NCI-H146 treated with DMSO at 0.1 percent for 48 hours (cell line): ENCODE measurements around the gene MKNK1.

Experiments used
- DNase-seq: peaks from one replicate; lab custom pipeline; 2025; ENCODE audit not compliant: unreplicated experiment; lab: John Stamatoyannopoulos, UW

MKNK1 gene

DNA sequence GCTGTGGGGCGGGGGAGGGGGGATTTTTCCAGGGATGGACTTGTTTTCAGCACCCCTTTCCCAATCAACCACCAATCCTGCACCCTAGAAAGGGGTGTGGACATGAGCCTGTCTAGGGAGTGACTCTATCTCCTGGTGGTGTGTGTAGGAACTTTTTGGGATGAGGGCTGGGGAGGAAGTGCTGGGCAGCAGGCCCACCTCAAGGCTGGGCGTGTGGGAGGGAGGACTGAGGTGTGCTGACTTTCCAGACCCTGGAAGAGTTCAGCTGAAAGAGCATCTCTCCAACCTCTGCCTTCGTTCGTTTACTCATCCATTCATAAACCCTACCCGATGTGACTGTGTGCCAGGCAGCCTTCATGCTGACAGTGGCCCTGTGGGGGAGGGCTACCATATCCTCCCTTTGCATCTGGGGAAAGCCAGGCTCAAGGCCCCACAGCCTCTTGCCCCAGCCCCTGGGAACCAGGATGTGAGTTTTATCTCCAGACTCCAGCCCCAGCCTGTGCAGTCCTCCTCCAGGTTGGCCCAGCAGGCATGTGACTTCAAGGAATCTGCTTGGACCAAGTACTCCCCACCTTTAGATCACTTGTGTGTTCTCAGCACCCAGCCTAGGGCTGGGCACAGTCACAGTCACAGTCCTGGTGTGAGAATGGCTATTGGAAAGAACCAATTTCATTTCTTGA is 59.4 kb downstream of the MKNK1 start:
- no peak for DNase-seq

DNA sequence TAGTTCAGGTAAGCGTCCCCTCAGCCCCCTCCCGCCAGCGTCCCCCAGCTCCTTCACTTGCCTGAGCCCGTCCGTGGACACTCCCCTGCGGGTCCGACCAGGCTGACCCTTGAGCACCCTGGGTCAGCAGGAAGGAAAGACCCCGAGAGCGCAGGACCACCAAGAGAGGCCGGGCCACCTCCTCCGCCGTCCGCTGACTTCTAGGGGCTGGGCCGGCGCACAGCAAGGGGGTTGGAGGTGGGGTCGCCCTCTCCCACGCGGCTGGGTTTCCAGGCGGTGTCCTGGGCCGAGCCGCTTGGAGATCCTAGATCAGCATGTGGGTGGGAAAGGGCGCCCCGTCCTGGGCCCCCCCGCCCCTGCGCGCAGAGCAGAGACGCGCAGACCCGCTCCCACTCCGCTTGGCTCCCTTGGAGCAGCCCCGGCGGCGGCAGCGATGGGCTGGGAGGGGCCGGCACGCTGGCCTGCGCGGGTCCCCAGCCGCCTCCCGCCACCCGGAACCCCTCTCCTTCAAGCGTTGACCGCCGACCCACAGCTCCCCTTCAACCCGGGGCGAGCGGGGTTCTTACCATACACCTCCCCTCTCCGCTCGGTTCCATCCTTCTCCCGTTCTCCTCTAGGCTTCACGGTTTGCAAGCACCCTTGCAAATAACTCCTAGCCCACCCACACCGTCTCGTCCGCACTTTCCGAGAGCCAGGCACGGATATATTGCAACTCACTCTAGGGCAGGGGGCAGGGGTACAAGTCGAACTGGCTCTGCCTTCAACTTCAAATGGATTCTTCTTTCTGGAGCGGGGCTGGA is 60.1 kb downstream of the MKNK1 start:
- DNase-seq = no peak

DNA sequence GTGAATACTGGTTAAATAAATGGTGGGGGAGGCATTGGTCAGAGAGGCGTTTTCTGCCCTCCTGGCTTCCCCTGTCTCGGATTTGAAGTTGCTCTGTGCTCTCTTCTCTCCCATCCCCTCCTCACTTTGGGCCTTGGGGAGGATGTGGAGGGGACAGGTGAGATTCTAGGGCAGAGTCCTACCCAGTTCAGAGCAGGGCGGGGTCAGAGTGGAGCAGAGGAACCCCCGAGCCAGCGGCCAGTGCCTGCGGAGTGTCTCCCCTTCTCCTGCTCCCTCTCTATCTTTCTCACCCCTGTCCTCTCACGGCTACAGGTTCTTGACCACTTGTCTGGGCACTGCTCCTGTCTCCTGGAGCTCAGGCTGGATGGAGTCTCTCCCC is 60.7 kb downstream of the MKNK1 start:
- no peak for DNase-seq

DNA sequence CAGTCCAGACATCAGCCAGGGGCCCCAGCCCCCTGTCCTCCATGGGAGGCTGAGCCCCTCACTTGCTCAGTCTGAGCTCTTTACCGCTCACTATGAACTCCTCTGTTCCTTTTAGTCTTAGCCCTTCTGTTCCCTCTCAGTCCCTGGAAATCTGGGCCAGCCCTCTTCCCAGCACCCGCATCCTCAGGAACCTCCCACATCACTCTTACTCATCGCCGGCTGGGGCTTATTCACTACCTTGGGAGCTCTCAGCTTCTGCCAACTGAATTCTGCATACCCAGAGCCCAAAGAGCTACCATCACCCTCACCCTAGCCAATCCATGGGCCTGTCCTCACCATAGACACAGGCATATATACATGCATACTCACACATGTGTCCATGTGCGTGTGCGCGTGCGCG is 64.1 kb downstream of the MKNK1 start:
- no peak for DNase-seq

DNA sequence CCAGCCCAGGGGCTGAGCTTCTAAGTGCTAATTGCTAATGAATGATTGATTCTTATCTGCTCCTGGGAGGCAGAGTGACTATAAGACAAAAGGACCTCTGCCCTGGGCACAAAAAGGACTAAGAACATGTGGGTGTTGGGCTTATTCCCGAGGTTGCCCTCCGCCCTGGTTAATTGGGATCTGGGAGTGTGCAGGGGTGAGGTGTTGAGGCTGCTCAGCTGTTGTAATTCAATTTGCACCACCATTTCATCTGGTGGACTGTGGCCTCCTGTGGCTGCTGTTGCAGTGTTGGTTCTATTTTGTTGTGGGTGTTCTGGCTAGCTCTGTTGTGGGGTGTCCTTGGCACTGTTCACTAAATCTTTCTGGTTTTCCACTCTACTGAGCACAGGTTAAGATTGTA is 65.9 kb downstream of the MKNK1 start:
- no peak for DNase-seq

DNA sequence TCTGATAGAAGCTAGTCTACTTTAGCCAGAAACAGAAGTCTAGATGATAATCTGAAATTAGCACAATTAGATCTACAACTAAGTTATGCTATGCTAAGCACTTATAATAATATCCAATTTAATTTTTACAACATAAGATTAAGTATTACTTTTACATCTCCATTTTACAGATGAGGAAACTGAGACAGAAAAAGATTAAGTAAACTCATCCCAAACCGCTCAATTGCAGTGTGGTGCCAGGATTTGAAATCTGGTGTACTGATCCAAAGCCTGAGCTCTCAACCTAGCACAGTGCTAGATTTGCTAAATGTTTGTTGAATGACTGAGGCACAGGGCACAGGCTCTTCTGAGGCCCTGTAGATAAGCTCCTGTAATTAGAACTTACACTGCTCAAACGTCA is 66.4 kb downstream of the MKNK1 start:
- DNase-seq = no peak

DNA sequence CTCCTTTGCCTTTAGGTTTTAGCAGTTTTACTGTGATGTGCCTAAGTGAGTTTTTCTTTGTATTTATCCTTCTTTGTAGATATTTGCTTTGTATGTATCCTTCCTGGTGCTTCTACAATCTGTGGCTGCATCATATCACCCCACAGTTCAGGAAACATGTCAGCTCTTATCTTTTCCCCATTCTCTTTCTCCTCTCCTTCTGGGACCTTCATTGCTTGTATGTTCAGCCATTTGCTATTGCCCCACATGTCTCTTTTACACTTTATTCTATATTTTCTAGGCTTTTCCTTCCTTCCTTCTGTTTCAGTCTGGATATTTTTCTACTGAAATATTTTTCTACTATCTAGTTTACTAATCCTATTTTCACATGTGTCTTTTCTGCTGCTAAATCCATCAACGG is 67.5 kb downstream of the MKNK1 start:
- DNase-seq = no peak

DNA sequence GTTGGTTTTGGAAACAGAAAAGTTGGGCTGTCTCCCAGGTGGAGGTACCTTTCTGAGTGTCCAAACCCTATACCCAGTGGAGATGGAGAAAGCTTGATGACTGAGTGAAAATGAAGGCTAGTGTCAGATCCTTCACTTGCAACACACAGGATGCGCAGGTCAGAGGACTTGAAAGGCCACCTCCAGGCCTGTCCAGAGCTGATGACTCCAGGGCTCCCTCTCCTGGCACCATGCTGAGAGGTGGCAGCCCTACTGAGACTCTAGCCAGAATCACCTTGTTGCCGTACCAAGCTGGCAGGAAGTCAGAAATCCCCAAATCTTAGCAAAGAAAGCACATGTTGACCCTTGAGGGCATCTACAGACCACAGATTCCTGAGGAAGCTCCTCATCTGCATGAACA is 69.0 kb downstream of the MKNK1 start:
- DNase-seq = no peak

DNA sequence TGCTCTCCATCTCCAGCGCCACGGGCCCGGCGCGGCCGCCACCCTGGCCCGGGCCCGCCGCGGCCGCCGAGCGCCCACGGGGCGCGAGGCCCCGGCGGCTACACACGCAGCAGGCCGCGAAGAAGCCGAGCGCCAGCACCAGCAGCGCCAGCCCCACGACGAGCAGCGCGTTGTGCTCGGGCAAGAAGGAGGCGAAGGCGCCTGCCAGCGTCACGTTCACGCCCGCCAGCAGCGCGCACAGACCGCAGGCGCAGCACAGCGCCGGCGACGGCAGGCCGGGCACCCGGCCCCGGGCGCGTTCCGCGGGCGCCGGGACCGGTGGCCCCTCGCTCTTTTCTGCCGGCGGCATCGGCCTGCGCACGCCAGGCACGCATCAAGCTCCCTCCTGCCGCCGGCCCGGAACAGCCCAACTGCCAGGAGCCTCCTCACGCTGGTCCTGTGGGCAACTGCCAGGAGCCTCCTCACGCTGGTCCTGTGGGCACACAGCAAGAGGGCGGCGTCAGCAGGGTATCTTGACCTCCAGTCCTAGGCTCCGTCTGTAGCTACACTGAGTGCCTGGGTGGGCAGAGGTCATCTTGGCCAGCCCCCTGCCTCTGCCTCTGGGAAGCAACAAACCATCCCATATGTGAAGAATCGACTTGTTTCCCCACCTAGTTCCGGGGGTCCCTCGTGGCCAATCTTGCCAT is 70.7 kb downstream of the MKNK1 start:
- DNase-seq = no peak

DNA sequence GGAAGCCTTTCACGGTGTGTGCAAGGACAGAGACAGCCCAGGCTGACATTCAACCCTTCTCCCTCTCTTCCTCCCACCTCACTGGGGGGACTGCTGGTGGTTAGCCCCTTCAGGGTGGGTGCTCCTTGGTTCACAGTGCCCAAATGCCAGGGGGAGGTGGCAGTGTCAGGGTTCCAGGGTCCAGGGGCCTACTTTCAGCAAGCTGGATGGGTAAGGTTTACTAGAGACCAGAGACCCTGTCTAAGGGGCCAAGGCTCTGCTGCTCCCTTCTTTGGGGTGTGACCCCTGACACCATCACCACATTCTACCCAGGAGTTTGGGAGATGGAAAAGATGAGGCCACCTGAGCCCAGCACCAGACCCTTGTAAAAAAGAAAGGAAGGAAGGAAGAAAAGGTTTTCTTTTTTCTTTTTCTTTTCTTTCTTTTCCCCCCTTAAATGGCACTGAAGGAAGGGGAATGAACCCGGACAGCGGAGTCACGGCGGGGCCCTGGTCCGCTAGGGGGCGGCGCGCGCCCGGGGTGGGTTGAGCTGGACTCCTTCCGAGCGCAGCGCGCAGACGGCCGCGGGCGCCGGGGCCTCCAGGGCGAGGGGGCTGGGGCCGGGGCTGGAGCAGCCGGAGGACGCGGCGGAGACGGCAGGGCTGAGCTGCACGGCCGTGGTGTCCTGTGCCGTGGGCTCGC is 71.4 kb downstream of the MKNK1 start:
- no peak for DNase-seq

DNA sequence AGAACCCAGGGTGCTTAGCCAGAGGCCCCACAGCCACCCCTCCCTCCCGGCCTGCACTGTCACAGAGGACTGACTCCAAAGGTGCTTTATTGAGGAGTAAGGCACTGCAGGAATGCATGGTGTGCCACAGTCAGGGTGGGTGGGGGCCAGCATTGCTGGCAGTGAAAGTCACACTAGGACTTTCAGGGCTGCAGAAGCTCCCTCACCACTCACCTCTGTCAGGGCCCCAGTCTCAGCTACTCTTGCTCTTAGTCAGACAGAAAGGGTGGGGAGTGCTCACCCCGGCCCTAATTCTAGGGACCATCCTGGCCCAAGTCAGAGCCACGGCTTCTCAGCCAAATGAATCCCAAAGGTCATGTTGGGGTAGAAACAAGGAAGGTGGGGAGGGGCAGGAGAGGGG is 72.0 kb downstream of the MKNK1 start:
- DNase-seq = no peak

DNA sequence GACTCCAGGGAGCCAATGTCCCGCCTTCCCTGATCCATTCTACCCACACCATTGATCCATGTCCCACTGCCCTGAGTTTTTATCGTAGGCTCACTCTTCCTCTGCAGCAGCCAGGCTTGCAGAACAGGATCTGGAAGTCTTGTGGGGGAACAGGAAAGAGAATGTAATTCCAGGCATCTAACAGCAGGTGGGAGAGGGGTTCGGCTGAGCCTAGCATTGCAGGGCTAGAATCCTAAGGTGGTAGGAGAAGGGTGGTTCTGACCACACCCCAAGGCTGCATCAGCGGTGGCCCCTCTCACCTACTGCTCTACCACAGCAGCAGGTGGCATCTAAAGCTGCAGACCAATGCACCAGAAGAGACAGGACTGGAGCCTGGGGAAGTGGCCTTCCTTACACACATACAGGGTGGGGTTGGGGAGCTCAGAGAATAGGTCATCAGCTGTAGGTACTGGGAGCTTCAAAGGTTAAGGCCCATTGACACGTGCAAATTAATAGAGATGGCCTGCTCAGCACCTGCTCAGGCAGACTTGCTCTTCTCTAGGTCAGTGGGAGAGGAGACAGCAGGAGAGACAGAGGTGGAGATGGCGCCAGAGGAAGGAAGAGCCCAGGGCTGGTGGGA is 73.2 kb downstream of the MKNK1 start:
- DNase-seq = no peak

DNA sequence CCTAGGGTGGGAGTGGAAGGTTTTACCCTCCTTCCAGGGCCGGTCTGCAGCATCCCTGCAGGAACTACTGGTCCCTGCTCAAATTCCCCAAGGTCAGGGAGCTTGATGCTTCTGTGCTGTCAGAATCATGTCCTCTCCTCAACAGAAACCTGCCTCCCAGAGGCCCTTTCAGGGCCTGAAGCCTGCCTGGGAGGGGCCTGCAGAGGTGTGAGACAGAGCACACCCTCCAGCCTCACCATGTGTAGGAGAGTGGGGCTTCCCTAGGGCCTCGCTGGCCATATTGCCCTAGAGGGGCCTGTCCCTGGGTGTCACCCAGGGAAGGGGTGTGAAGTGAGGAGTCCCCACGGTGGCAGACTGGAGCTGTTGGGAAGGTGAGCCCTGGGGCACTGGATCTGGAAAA is 73.8 kb downstream of the MKNK1 start:
- DNase-seq = no peak

DNA sequence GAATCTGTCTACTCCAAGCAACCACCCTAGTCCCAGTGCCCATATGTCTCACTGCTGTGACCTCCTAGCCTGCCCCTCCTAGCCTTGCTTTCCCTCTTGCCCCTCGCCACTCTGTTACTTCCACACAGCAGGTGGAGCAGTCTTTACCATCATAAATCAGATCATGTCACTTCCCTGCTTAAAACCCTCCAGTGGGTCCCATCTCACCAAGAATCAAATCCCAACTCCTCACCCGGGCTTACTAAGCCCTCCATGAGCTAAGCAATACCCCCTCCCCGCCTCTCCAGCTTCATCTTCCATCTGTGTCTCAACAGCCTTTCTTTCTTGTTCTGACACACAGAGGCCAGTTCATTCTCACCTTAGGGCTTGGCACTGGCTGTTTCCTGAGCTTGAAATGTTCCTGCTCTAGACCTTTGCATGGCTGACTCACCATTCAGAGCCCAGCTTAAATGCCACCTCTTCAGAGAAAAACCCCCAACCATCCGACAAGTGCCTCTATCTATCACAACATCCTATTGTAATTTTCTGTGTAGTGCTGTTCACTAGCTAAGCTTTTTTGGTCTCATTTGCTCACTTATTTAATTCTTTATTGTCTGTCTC is 74.9 kb downstream of the MKNK1 start:
- no peak for DNase-seq

DNA sequence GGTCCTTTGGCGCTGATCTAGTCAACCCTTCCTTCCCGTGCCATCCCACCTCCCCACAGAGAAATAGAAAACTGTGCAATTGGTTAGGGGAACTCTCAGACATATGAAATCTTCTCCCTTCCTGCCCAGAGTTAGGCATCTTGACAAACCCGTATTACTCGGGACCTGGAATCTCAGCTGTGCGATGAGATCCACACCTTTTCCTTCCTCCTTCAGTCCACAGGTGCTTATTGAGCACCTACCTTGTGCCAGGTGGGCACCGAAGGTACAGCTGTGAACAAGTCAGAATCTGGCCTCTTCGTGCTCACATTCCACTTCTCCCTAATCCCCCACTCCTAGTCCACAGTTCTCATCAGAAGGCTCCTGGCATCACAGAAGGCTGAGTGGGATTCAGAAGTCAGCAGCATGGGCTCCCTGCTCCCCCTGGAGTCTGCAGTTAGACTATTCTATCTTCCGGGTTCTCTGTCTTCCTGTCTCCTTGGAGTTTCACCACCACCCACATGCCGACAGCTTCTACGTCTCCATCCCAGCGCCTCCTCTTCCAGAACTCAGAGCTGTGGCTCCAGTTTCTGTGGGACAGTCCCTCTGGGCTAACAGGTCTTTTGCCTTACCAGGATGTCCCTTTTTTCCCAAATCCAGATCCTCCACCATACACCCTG is 75.6 kb downstream of the MKNK1 start:
- no peak for DNase-seq

DNA sequence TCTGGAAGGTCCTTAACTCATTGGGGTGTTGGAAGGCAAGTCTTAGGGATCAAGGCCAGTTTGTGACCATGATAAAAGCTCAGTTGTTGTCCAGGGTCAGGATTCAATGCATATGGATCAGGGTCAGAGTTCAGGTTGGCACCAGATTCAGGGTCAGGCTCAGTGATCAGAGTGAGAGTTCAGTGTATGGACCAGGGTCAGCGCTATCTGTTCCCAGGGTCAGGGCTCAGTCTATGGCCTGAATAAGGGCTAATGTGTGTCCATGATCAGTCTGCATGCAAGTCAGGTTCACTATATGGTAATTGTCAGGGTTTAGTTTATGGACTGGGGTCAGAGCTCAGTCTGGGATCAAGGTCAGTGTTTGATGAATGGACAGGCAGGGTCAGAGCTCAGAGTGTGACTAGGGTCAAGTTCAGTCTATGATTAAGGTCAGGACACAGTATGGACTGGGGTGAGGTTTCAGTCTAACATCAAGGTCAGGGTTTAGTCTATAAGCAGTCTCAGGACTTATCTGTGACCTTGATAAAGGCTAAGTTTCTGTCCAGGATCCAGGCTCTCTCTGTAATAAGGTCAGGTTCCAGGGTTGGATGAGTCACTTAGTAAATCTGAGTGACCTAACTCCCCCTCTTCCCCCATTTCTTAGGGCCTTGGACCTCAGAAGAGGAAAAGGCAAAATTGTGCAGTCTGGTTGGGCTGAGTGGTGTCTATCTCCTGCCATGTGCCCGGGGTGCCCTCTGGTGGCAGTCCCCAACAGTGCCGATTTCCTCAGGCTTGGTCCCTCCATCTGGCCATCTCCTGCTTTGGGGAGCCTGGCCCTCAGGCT is 76.4 kb downstream of the MKNK1 start:
- peak; percentile 19 for DNase-seq

DNA sequence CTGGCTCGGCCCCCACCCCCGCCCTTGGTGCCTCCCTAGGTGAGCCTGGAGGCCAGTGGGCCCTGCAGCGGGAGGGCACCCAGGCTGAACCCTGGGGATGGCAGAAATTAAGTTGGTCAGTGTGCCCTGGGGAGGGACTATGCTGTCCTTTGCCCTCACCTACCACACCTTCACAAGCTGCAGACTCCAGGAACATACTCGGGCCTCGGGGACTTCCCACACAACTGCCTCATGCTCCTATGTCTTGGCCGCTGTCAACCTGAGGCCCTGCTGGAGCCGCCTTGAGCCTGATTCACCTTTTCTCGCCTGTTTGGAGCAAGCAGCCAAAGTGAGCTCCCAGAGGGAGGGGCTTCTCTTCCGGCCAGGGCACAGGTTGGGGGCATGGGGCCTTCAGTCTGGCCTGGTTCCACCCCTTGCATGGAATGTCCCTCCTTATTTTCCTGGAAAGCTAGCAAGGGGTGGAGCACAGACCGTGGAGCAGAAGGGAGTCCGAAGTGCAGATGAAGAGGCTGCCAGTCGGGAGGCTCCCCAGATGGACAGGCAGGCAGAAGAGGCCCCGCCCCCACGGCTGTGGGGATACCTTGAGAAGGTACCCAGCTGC is 77.3 kb downstream of the MKNK1 start:
- DNase-seq = no peak

DNA sequence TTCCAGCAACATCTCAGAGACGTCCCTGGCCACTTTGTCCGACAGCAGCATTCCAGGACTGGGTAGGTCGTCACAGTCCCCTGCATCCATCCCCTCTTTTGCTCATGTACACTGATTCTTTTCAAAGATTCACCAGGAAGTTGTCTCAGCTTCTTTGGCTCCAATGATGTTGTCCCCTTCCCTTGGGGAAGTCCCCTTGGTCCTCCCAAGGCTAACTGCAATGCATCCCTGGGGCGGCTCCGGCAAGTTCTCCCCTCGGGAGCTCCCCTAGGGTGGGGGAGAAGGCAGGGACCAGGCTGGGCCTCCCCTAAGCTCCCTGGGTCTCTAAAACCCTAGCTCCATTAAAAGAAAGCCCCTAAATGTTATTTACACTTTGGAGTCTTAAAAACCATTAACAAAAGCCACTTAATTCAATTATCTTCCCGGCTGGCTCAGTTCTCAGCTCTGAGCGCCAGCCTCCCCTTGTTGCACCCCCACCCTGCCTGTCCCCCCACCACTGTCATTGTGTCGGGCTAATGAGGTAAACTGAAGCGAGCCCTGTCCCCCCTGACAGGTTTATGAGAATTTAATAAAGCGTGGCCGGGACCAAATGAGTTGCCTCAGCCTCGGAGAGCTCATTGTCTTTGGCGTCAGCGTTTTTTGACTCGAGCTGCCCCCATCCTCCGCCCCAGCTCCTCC is 77.9 kb downstream of the MKNK1 start:
- DNase-seq = no peak
